Tibial nerve (tissue), 3 donors: Measurements from ENCODE around the gene AVL9.

Experiments used
- CTCF ChIP-seq, 5 experiments: fragments of 200-600 bp in 3 of 5; fragments of 450-650 bp in 2 of 5; sonication (generic) in 3 of 5; IDR thresholded peaks; one replicate each; pipeline ENCODE4 v1.5.1; 2016 to 2019; ENCODE audit warnings: antibody characterized with exemption in 5 of 5, mild to moderate bottlenecking in 3 of 5, moderate library complexity in 2 of 5
- POLR2A ChIP-seq, 2 donors: fragments of 450-650 bp; IDR thresholded peaks; one replicate each; pipeline ENCODE4 v1.6.1; 2017; ENCODE audit warnings: antibody characterized with exemption in 2 of 2, mild to moderate bottlenecking in 2 of 2, moderate library complexity in 2 of 2

DNA sequence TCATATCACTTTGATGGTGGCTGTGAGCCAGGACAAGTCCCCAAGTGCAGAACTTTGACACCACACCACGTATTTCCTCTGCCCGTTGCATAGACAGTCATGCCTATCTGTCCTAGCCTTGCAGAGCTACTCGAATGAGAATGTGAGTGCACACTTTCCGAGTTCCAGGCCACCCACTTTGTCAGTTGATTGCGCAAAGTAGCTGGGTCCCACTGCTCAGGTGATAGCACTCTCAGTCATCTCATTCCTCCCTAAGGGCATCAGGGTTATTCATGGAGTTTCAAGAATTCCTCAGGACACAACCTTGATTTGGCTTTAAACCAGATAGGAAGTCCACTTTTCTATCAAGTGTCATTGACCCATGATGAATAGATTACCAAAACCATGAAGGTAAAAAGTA is 24.4 kb upstream of the AVL9 start:
- TF ChIP-seq POLR2A (IDR thresholded peaks at IDR 0.05), result no peak
- TF ChIP-seq CTCF (IDR thresholded peaks at IDR 0.05), result no peak
